Activated T-cell treated with anti-CD3 and anti-CD28 coated beads, Interleukin-2, amount 50 U/mL, for 72 hours (primary cell): ENCODE data around the gene FRMPD2. TPM values are rescaled to one million over a fixed set of nuclear protein-coding genes. Genes with fewer than 3 reads are reported as not detected.

Experiments
- ATAC-seq, 2 donors: fragments of 150-1000 bp; cut with Tn5 transposase; replicated peaks in 1 of 2; 2 replicates each; pipeline ENCODE4 v1.10.0; 2021; ENCODE audit warnings: moderate library complexity in 2 of 2, mild to moderate bottlenecking in 1 of 2
- DNase-seq, 2 donors: peaks; one replicate each; pipeline ENCODE4 v3.0.0; 2021 to 2022; ENCODE audit warnings: mixed read lengths in 1 of 2
- H3K27ac Mint-ChIP-seq: one replicate; pipeline ENCODE4 v1.8.0; 2022; ENCODE audit warnings: mild to moderate bottlenecking, moderate library complexity, mixed read lengths
- H3K27me3 Mint-ChIP-seq: one replicate; pipeline ENCODE4 v1.8.0; 2022; ENCODE audit warnings: low read depth, mixed read lengths
- H3K36me3 Mint-ChIP-seq, 2 donors: one replicate each; pipeline ENCODE4 v1.8.0; 2022; ENCODE audit warnings: mixed read lengths in 2 of 2, mild to moderate bottlenecking in 1 of 2; ENCODE audit not compliant: insufficient read depth in 2 of 2
- H3K4me1 Mint-ChIP-seq: one replicate; pipeline ENCODE4 v1.8.0; 2022; ENCODE audit warnings: low read depth, mixed read lengths
- H3K4me3 Mint-ChIP-seq, 2 donors: one replicate each; pipeline ENCODE4 v1.8.0; 2022; ENCODE audit warnings: mild to moderate bottlenecking in 2 of 2, mixed read lengths in 2 of 2, moderate library complexity in 2 of 2
- H3K9me3 Mint-ChIP-seq, 2 donors: one replicate each; pipeline ENCODE4 v1.8.0; 2022; ENCODE audit warnings: mixed read lengths in 2 of 2
- total RNA-seq, 2 donors: library from RNA; stranded (reverse); gene quantifications; one replicate each; pipeline ENCODE4 v1.2.3, GENCODE V29; 2022

FRMPD2 gene
- total RNA-seq, 2 donors from 2014 or later: not detected

DNA sequence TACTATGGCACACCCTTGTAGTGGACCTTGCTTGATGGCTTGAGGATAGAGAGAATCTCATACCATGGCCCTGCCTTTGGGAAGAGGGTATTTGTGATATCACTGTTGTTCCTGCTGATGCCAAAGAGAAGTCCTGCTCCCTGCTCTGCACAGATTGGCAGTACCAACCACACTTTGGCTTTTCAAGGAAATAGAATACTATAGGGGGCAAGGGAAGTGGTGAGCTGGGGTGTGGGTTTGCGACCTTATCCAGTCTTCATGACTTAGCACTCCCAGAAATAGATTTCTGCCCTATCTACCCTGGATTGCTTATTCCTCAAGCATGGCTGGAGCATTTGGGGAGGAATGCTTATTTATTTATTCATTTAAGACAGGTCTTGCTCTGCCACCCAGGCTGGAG lies 25.2 kb upstream of the FRMPD2 start:
- H3K36me3 Mint-ChIP-seq: no peaks in the 10 kb centered on the region
- H3K4me1 Mint-ChIP-seq: no peaks in the 10 kb centered on the region
- H3K27ac Mint-ChIP-seq: no peak overlapping the region
- ATAC-seq (no peak), DNase-seq (no peak)
- no peak overlapping the region for H3K4me3 Mint-ChIP-seq
- H3K9me3 Mint-ChIP-seq: no peaks in the 10 kb centered on the region
- H3K27me3 Mint-ChIP-seq: no peaks in the 10 kb centered on the region

DNA sequence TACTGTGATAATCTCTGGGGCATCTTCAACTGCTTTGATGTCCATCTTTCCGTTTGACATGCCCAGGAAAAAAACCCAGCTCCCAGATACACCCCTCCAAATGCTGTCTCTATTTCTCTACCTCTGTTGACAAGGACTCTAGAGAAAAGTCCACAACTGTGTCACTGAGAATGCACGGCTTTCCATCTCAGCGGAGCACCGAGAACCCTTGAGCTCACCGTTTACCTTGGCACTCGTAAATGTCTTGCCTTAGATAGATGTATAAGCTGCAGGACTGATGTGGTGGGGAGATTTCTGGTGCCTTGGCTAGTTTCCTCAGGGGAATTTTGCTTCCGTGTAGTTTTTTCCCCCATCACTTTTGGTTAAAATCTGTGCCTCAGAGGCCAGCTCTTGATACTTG lies 24.6 kb upstream of the FRMPD2 start:
- Mint-ChIP-seq H3K4me3 (no peak overlapping the region), H3K9me3 (no peaks in the 10 kb centered on the region), H3K27me3 (no peaks in the 10 kb centered on the region), H3K36me3 (no peaks in the 10 kb centered on the region), H3K4me1 (no peaks in the 10 kb centered on the region), H3K27ac (no peak overlapping the region)
- ATAC-seq (no peak), DNase-seq (no peak)

DNA sequence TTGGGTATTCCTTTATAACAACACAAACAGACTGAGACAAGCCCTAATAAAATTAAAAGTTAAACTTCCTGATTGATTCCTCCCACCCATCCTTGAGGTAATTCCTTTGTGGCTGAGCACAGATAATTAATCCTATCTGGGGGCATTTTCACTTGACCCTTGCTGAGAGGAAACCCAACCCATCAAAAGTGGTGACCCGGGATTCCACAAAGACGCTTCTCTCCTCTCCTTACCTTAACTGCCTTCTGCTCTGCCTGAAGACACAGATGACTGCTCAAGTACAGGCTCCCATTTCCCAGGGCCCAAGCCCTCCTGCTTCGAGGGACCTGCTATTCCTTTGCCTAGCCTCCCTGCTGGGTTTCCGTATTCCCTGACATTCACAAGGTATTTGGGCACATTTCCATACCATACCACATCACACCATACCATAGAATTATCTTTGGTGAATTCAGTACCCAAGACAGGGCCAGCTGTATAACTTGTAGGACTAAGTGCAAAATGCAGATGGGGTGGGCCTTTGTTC lies 22.1 kb upstream of the FRMPD2 start:
- Mint-ChIP-seq H3K4me1 (no peaks in the 10 kb centered on the region), H3K4me3 (no peak overlapping the region), H3K27ac (no peak overlapping the region), H3K9me3 (no peaks in the 10 kb centered on the region), H3K36me3 (no peaks in the 10 kb centered on the region), H3K27me3 (no peaks in the 10 kb centered on the region)
- no peak for DNase-seq
- no peak for ATAC-seq

DNA sequence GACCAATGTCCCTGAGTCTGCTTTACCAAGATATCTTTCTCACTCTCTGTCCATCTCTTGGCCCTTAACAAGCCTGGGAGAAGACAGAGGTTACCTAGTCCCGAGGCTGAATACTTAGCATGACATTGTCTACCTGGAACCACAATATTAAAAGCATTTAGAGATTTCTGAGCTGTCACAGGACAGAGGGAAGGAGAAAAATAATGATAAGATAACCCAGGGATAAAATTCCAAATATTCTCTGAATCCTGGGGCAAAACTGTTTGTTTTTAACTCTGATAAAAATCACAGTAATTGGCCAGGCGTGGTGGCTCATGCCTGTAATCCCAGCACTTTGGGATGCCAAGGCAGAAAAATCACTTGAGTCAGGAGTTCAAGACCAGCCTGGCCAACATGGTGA lies 19.9 kb upstream of the FRMPD2 start:
- Mint-ChIP-seq H3K27ac (no peak overlapping the region), H3K36me3 (no peaks in the 10 kb centered on the region), H3K27me3 (peaks cover 13% of the 10 kb centered on the region), H3K4me1 (peaks cover 14% of the 10 kb centered on the region), H3K9me3 (no peaks in the 10 kb centered on the region), H3K4me3 (no peak overlapping the region)
- DNase-seq (no peak), ATAC-seq (no peak)

DNA sequence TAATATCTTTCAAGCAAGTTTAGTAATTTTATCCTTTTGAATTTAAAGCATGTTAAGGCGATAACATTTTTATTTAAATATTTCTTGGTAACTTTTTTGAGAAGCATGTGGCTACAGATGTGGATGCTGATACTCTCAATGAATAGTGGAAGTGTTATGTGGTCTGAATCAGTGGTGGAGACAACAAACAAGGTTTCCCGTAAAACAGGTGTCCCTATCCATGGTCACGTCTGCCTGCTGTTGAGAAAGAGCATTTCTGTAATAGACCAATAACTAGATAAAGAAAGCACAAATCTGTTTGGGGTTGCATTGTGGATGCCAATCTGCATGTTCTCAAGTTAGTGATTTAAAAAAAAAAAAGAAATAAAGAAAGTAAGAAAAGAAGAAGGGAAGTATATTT lies 18.1 kb upstream of the FRMPD2 start:
- peaks cover 13% of the 10 kb centered on the region for H3K27me3 Mint-ChIP-seq
- DNase-seq: no peak
- no peak for ATAC-seq

DNA sequence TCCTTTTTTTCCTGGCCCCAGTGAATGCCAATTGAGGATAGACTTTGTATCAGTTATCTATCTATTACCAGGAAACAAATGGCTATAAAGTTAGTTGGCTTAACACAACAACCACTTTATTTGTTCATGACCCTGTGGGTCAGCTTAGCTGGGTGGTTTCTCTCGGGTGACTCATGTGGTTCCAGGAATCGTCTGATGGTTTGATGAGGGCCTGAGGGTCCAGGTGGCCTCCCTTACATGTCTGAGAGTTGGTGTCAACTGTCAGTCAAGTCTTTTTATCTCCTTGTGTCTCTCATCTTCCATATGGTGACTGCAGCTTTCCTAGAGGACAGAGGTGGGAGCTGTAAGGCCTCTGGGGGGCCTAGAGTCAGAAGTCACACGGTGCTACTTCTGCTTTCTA lies 16.7 kb upstream of the FRMPD2 start:
- no peak for ATAC-seq
- peaks cover 20% of the 10 kb centered on the region for H3K27me3 Mint-ChIP-seq
- no peaks in the 10 kb centered on the region for H3K36me3 Mint-ChIP-seq
- DNase-seq: no peak
- H3K27ac Mint-ChIP-seq: no peak overlapping the region
- H3K4me3 Mint-ChIP-seq: no peak overlapping the region
- H3K9me3 Mint-ChIP-seq: no peaks in the 10 kb centered on the region
- H3K4me1 Mint-ChIP-seq: peaks cover 28% of the 10 kb centered on the region

More for the DNA sequence above, 18.1 kb upstream of the FRMPD2 start:
- no peaks in the 10 kb centered on the region for H3K36me3 Mint-ChIP-seq
- peaks cover 22% of the 10 kb centered on the region for H3K4me1 Mint-ChIP-seq
- H3K27ac Mint-ChIP-seq: no peak overlapping the region
- H3K9me3 Mint-ChIP-seq: no peaks in the 10 kb centered on the region
- H3K4me3 Mint-ChIP-seq: no peak overlapping the region

DNA sequence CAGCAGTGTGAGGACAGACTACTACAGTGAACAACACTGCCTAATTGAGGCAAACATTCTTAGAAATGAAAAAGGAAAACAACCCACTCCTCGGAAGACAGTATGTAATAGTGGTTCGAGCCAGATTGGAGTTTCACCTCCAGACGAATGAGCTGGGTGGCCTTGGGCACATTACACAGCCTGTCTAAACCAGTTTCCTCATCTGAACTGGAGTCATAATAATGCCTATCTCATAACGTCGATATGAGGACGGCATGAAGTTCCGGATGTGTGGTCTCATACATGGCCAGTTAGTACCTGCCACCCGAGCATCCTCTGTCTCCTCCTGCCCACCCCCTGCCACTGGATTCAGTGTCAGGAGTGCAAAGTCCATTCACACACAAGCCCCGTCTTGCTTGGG lies 15.8 kb upstream of the FRMPD2 start:
- Mint-ChIP-seq H3K9me3 (no peaks in the 10 kb centered on the region), H3K27me3 (peaks cover 29% of the 10 kb centered on the region), H3K36me3 (no peaks in the 10 kb centered on the region)

DNA sequence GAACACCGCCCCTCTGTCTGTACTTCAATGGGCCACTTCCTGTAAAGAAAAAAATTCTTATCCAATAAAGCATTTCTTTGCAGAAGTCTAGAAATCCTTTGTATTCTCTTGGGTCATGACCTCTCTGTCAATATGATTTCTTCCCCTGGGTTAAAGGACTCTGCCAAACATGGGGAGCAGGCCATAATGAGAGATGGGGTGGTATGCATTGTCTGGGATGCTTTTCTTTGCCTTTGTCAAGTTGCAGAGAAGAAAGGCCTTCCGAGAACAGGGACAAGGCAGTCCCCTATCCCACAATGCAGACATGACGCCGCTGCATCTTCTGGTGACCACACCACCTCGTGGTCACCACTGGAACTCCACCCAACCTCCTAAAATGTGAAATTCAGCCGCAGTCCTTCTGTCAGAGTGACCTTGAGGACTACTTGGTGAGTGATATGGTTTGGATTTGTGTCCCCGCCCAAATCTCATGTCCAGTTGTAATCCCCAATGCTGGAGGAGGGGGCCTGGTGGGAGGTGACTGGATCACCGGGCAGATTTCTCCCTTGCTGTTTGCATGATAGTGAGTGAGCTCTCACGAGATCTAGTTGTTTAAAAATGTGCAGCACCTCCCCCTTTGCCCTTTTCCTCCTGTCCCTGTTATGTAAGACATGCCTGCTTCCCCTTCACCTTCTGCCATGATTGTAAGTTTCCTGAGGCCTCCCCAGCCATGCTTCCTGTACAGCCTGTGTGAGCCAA lies 15.2 kb upstream of the FRMPD2 start:
- no peaks in the 10 kb centered on the region for H3K36me3 Mint-ChIP-seq
- H3K9me3 Mint-ChIP-seq: no peaks in the 10 kb centered on the region
- peak; percentile 35 to 57 for DNase-seq
- peaks cover 28% of the 10 kb centered on the region for H3K4me1 Mint-ChIP-seq
- peaks cover 35% of the 10 kb centered on the region for H3K27me3 Mint-ChIP-seq
- ATAC-seq: peak; percentile 49 to 67
- no peak overlapping the region for H3K27ac Mint-ChIP-seq
- no peak overlapping the region for H3K4me3 Mint-ChIP-seq

More for the DNA sequence above, 15.8 kb upstream of the FRMPD2 start:
- no peak for ATAC-seq
- Mint-ChIP-seq H3K4me3 (no peak overlapping the region), H3K27ac (no peak overlapping the region), H3K4me1 (peaks cover 28% of the 10 kb centered on the region)
- DNase-seq: no peak

DNA sequence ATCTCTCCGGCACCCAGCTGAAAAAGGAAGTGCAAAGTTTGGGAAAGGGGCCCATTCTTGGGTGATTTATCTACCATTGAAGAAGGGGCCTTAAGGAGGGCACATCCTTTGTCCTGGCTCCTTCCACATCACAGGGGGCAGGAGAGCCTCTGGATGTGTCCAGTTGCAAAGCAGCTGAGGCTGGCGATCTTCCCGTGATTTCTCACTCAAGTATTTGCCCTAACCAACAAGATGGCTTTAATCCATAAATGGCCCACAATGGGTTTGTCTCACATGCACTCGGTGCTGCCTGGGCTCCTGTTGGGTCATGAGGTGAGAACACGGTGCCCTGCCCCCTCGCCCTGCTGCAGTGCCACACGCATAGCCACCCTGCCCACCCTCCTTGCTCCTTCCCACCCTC lies 14.2 kb upstream of the FRMPD2 start:
- Mint-ChIP-seq H3K27ac (no peak overlapping the region), H3K27me3 (peaks cover 36% of the 10 kb centered on the region), H3K4me3 (no peak overlapping the region), H3K36me3 (peaks cover 0 to 4% of the 10 kb centered on the region in 2 donors), H3K4me1 (peaks cover 28% of the 10 kb centered on the region), H3K9me3 (peaks cover under 1 to 4% of the 10 kb centered on the region in 2 donors)
- no peak for ATAC-seq
- DNase-seq: no peak

DNA sequence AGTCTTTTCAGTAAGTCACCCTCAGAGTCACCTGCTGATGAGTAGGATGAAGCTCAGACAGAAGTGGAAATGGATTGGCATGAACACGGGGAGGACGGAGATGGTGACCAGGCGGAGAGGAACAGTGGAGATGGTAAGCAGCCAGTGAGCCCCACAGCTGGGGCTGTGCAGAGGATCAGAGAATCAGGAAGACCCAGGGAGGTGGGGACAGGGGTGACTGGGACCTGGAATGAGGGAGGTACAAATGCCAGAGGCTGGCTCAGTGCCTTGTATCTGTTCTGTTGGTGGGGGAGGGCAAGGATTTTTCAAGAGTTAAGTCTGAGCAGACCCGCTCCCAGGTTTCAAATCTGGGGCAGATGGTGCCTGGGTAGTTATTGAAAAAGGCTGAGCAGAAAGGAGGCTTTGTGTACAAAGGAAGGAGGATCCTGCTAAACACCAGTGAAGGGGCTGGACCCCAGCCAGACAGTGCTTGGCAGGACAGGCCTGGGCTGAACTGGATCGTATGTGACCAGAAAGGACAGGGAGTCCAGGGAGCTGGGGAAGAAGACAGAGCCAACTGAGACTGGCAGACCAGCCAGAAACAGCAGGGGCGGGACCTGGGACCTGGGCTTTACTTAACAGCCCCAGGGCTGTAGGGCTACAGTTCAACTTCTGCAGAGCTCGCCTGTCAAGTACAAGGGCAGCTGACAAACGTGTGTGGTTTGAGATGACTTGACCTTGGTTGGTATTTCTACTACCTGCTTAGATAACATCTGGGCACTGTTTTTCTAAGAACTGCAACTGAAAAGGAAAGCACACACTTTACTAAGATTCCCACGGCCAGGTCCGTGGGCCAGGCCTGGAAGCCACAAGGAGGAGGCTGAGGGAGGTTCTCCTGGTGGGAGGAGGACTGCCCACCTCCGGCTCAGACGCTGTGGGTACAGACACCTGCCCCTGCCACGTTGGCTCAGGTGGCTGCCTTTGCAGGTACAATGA lies 13.2 kb upstream of the FRMPD2 start:
- Mint-ChIP-seq H3K4me1 (peaks cover 28% of the 10 kb centered on the region), H3K9me3 (peaks cover 1 to 5% of the 10 kb centered on the region in 2 donors), H3K36me3 (peaks cover 0 to 5% of the 10 kb centered on the region in 2 donors), H3K27ac (no peak overlapping the region), H3K4me3 (no peak overlapping the region), H3K27me3 (peaks cover 36% of the 10 kb centered on the region)
- peak; percentile 77 to 85 for ATAC-seq
- DNase-seq: no peak

DNA sequence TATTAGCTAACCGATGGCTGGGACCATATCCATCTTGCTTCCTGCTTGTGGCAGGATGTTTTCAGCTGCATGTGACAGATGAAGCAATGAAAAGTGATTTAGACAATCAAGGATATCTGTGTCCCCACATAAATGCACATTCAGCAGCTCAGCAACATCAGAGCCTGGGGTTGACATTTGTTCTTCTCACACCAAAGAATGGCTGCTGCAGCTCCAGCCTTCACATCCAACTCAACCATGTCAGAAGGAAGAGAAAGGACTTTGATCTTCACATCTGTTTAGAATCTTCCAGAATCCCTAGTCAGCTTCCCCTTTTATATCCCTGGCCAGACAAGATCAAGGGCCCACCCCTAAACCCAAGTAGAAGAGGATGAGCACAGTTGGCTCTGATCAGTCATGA lies 11.9 kb upstream of the FRMPD2 start:
- Mint-ChIP-seq H3K27ac (no peak overlapping the region), H3K27me3 (peaks cover 36% of the 10 kb centered on the region), H3K4me3 (no peak overlapping the region), H3K4me1 (peaks cover 25% of the 10 kb centered on the region), H3K36me3 (peaks cover 0 to 6% of the 10 kb centered on the region in 2 donors), H3K9me3 (peaks cover 1 to 8% of the 10 kb centered on the region in 2 donors)
- DNase-seq (no peak), ATAC-seq (no peak)

DNA sequence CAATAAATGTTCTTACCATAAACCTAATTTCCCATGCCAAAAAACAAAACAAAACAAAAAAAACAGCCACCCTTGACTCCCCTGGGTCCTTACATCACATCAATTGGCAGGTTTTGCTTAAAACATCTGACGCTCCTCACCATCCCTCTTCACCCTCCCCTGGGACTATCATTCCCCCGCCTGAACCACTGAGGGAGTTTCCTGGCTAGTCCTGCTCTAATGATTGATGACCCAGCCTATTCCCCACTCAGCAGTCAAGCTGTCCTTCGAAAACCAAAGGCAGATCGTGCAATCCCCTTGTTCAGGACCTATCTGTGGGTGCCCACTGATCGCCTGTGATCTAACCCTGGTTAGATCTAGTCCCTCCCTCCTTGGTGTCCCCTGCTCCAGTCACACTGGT lies 11.2 kb upstream of the FRMPD2 start:
- Mint-ChIP-seq H3K27me3 (peaks cover 34% of the 10 kb centered on the region), H3K36me3 (peaks cover 0 to 6% of the 10 kb centered on the region in 2 donors), H3K27ac (no peak overlapping the region), H3K9me3 (peaks cover 1 to 12% of the 10 kb centered on the region in 2 donors), H3K4me1 (peaks cover 21% of the 10 kb centered on the region), H3K4me3 (no peak overlapping the region)
- ATAC-seq (no peak), DNase-seq (no peak)

DNA sequence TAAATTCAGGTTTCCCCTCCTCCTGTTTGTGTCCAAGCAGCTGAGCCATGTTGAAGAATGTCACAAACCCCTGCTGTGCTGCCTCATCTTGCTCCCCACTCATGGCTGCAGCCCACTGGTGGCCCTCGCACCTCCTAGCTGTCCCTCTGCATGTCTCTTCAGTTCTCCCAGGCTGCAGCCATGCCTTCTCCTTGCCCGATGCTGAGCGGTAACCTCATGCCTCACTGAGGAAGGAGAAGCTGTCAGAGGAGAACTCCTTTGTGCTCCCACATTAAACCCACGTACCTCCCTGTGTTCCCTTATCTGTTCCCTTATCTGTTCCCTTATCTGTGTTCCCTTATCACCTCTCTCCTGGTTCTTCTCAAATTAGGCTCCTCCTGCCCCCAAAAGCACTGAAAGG lies 10.3 kb upstream of the FRMPD2 start:
- Mint-ChIP-seq H3K27me3 (peaks cover 25% of the 10 kb centered on the region), H3K27ac (no peak overlapping the region), H3K4me1 (peaks cover 17% of the 10 kb centered on the region), H3K4me3 (no peak overlapping the region), H3K36me3 (peaks cover 0 to 6% of the 10 kb centered on the region in 2 donors), H3K9me3 (peaks cover 1 to 12% of the 10 kb centered on the region in 2 donors)
- no peak for DNase-seq
- ATAC-seq: no peak
